HepG2 (cell line): Measurements from ENCODE around the gene CHID1. TPM values are rescaled to one million over a fixed set of nuclear protein-coding genes. Genes with fewer than 3 reads are reported as not detected.

Source experiments
- HNRNPL ChIP-seq: fragments of 200-400 bp; formaldehyde crosslinking; IDR thresholded peaks from 2 replicates; pipeline ENCODE4 v1.6.1; 2017; ENCODE audit warnings: mild to moderate bottlenecking, low read depth, low read length
- JARID2 ChIP-seq: sonication (generic); formaldehyde crosslinking; IDR thresholded peaks from 2 replicates; pipeline ENCODE4 v1.8.1; 2023; ENCODE audit warnings: missing genetic modification reagents, inconsistent platforms; ENCODE audit not compliant: insufficient replicate concordance
- PHB2 ChIP-seq: fragments of 450-650 bp; IDR thresholded peaks from 2 replicates; pipeline ENCODE4 v1.6.1; 2018; ENCODE audit not compliant: partially characterized antibody
- TEAD2 ChIP-seq: sonication (generic); formaldehyde crosslinking; IDR thresholded peaks from 2 replicates; pipeline ENCODE4 v1.9.0; 2021; ENCODE audit warnings: missing genetic modification reagents
- ZBTB20 ChIP-seq: sonication (generic); formaldehyde crosslinking; IDR thresholded peaks from 2 replicates; pipeline ENCODE4 v1.8.1; 2023; ENCODE audit warnings: missing genetic modification reagents, low read depth, mild to moderate bottlenecking, borderline replicate concordance
- ZNF501 ChIP-seq: sonication (generic); formaldehyde crosslinking; IDR thresholded peaks from 2 replicates; pipeline ENCODE4 v1.5.1; 2020; ENCODE audit warnings: mild to moderate bottlenecking, moderate library complexity, missing genetic modification reagents
- ZNF598 ChIP-seq: sonication (generic); formaldehyde crosslinking; IDR thresholded peaks from 2 replicates; pipeline ENCODE4 v1.5.1; 2020; ENCODE audit warnings: mild to moderate bottlenecking, missing genetic modification reagents, borderline replicate concordance
- polyA plus RNA-seq, 8 experiments: library from polyadenylated mRNA; depleted of rRNA in 3 of 8; stranded (reverse) in 7 of 8; unstranded in 1 of 8; fragments of >200 nt; fragmentation: Illumina TruSeq in 4 of 8; extraction: Trizol in 4 of 8; gene quantifications; 2 replicates each; pipeline versions ENCODE4 v1.2.1 to v1.2.3, GENCODE V29; 2011 to 2016; ENCODE audit warnings: low read depth in 4 of 8, missing spikeins in 1 of 8, mixed read lengths in 1 of 8; ENCODE audit not compliant: insufficient read depth in 1 of 8
- total RNA-seq, 5 experiments: library from RNA; depleted of rRNA; stranded (reverse); fragments of >200 nt; fragmentation: Illumina TruSeq; extraction: Trizol; gene quantifications; 2 replicates each; pipeline ENCODE4 v1.2.3, GENCODE V29; 2016; ENCODE audit warnings: low read depth in 1 of 5
- TF ChIP-seq, protein P1 (sequence below): sonication (generic); formaldehyde crosslinking; IDR thresholded peaks from 2 replicates; pipeline ENCODE4 v1.4.0; 2020; ENCODE audit warnings: missing genetic modification reagents
- TF ChIP-seq, protein P2 (sequence below): IDR thresholded peaks from 2 replicates; pipeline ENCODE4 v1.6.1; 2016; ENCODE audit warnings: control low read depth
- TF ChIP-seq, protein P3 (sequence below): sonication (generic); formaldehyde crosslinking; IDR thresholded peaks from 2 replicates; pipeline ENCODE4 v1.8.0; 2022; ENCODE audit warnings: missing genetic modification reagents, low read depth, mild to moderate bottlenecking, borderline replicate concordance
- TF ChIP-seq, protein P4 (sequence below), 2 experiments: sonication (generic) in 1 of 2; formaldehyde crosslinking in 1 of 2; IDR thresholded peaks; 2 replicates each; pipeline versions ENCODE4 v1.4.0 to v1.6.1; 2016 to 2020; ENCODE audit warnings: borderline replicate concordance in 1 of 2, low read depth in 1 of 2, mild to moderate bottlenecking in 1 of 2, missing genetic modification reagents in 1 of 2
- TF ChIP-seq, protein P5 (sequence below): sonication (generic); formaldehyde crosslinking; IDR thresholded peaks from 2 replicates; pipeline ENCODE4 v1.4.0; 2020; ENCODE audit warnings: missing genetic modification reagents

Gene CHID1
- total and polyA plus RNA-seq, 2 of the 13 experiments (the other 11 are each of a cell fraction or from before 2014, with no cell fraction given) = 65.1 to 93.6 TPM

DNA sequence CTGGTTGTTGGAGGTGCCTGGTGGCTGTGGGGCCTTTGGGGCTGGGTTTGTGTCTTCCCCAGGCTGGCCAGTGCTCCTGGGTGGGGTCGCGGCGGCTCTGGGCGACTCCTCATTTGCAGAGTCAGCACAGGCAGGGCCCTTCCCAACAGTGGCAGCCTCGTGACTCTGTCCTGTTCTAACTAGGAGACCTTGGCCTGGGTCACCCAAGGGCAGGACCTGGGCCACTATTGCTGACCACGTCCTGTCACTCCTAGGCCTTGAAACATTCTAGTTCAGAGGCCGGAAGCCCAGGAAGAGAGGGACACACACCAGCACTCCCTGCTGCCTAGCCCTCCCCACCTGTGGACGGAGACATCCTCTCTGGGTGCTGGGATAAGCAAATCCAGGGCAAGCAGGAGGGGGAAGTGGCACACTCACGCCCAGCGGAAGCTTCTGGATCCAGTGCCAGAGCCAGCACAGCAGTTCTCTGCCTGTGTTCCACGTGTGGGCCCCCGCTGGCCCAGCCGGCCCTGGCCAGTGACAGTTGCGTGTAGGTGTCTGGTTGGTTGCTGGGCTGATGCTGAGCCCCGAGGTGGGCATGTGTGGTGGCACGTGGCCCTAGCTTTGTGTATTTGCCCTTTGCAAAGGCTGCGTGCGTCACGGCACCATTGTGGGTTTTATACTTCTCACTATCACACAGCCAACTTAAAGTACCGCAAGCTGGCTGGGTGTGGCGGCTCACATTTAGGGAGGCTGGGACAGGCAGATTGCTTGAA lies 4.3 kb upstream of the CHID1 start (continued):
- TF ChIP-seq, protein P1, sequence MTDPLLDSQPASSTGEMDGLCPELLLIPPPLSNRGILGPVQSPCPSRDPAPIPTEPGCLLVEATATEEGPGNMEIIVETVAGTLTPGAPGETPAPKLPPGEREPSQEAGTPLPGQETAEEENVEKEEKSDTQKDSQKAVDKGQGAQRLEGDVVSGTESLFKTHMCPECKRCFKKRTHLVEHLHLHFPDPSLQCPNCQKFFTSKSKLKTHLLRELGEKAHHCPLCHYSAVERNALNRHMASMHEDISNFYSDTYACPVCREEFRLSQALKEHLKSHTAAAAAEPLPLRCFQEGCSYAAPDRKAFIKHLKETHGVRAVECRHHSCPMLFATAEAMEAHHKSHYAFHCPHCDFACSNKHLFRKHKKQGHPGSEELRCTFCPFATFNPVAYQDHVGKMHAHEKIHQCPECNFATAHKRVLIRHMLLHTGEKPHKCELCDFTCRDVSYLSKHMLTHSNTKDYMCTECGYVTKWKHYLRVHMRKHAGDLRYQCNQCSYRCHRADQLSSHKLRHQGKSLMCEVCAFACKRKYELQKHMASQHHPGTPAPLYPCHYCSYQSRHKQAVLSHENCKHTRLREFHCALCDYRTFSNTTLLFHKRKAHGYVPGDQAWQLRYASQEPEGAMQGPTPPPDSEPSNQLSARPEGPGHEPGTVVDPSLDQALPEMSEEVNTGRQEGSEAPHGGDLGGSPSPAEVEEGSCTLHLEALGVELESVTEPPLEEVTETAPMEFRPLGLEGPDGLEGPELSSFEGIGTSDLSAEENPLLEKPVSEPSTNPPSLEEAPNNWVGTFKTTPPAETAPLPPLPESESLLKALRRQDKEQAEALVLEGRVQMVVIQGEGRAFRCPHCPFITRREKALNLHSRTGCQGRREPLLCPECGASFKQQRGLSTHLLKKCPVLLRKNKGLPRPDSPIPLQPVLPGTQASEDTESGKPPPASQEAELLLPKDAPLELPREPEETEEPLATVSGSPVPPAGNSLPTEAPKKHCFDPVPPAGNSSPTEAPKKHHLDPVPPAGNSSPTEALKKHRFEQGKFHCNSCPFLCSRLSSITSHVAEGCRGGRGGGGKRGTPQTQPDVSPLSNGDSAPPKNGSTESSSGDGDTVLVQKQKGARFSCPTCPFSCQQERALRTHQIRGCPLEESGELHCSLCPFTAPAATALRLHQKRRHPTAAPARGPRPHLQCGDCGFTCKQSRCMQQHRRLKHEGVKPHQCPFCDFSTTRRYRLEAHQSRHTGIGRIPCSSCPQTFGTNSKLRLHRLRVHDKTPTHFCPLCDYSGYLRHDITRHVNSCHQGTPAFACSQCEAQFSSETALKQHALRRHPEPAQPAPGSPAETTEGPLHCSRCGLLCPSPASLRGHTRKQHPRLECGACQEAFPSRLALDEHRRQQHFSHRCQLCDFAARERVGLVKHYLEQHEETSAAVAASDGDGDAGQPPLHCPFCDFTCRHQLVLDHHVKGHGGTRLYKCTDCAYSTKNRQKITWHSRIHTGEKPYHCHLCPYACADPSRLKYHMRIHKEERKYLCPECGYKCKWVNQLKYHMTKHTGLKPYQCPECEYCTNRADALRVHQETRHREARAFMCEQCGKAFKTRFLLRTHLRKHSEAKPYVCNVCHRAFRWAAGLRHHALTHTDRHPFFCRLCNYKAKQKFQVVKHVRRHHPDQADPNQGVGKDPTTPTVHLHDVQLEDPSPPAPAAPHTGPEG (CRISPR knock-in tag) = no peak
- TF ChIP-seq ZNF501 = peak; percentile 79
- TF ChIP-seq, protein P2, sequence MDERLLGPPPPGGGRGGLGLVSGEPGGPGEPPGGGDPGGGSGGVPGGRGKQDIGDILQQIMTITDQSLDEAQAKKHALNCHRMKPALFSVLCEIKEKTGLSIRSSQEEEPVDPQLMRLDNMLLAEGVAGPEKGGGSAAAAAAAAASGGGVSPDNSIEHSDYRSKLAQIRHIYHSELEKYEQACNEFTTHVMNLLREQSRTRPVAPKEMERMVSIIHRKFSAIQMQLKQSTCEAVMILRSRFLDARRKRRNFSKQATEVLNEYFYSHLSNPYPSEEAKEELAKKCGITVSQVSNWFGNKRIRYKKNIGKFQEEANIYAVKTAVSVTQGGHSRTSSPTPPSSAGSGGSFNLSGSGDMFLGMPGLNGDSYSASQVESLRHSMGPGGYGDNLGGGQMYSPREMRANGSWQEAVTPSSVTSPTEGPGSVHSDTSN (CRISPR knock-in tag) = peak; percentile 37; the same call in 1 of the 2 replicates
- TF ChIP-seq, protein P3, sequence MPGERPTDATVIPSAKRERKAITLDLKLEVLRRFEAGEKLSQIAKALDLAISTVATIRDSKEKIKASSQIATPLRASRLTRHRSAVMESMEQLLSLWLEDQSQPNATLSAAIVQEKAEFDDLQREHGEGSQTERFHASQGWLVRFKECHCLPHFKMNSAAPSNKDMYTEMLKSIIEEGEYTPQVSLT (CRISPR knock-in tag) = no peak
- no peak for TF ChIP-seq TEAD2
- TF ChIP-seq PHB2 = no peak
- no peak for TF ChIP-seq ZBTB20 (CRISPR knock-in tag)
- TF ChIP-seq HNRNPL = no peak; the same call in 1 of the 2 replicates
- no peak for TF ChIP-seq ZNF598 (CRISPR knock-in tag)
- TF ChIP-seq, protein P4, sequence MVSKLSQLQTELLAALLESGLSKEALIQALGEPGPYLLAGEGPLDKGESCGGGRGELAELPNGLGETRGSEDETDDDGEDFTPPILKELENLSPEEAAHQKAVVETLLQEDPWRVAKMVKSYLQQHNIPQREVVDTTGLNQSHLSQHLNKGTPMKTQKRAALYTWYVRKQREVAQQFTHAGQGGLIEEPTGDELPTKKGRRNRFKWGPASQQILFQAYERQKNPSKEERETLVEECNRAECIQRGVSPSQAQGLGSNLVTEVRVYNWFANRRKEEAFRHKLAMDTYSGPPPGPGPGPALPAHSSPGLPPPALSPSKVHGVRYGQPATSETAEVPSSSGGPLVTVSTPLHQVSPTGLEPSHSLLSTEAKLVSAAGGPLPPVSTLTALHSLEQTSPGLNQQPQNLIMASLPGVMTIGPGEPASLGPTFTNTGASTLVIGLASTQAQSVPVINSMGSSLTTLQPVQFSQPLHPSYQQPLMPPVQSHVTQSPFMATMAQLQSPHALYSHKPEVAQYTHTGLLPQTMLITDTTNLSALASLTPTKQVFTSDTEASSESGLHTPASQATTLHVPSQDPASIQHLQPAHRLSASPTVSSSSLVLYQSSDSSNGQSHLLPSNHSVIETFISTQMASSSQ (IDR thresholded peaks at IDR 0.05; ENCODE audit: low read depth) = no peak
- TF ChIP-seq, protein P4 (CRISPR knock-in tag; IDR thresholded peaks at IDR 0.05; ENCODE audit: borderline replicate concordance) = peak; percentile 40
- TF ChIP-seq, protein P5, sequence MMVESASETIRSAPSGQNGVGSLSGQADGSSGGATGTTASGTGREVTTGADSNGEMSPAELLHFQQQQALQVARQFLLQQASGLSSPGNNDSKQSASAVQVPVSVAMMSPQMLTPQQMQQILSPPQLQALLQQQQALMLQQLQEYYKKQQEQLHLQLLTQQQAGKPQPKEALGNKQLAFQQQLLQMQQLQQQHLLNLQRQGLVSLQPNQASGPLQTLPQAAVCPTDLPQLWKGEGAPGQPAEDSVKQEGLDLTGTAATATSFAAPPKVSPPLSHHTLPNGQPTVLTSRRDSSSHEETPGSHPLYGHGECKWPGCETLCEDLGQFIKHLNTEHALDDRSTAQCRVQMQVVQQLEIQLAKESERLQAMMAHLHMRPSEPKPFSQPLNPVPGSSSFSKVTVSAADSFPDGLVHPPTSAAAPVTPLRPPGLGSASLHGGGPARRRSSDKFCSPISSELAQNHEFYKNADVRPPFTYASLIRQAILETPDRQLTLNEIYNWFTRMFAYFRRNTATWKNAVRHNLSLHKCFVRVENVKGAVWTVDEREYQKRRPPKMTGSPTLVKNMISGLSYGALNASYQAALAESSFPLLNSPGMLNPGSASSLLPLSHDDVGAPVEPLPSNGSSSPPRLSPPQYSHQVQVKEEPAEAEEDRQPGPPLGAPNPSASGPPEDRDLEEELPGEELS (CRISPR knock-in tag) = peak; percentile 32; the same call in 1 of the 2 replicates
- TF ChIP-seq JARID2 (CRISPR knock-in tag) = no peak
